PC-3 (cell line): ENCODE results near the gene MANF. TPM values are rescaled to one million over a fixed set of nuclear protein-coding genes. Genes with fewer than 3 reads are reported as not detected.
"Not testable (repeated sequence)": the region's sequence is repeated elsewhere in the genome, so short reads cannot be mapped to it uniquely, and the experiment has no call there.

Experiments used
- ATAC-seq: fragments of 200-7000 bp; cut with Tn5 transposase; 2 replicates; pipeline ENCODE4 v1.9.1; 2020; ENCODE audit warnings: mild to moderate bottlenecking, moderate library complexity
- BruUV-seq: library from RNA; stranded (reverse); fragments of 400-500 nt; replicated peaks from 2 replicates; lab custom pipeline; 2021; lab: Mats Ljungman, UMichigan
- CTCF ChIA-PET: fragments of 300-600 bp; sonication (Branson Sonifier 250); formaldehyde crosslinking; loops from one replicate; lab custom pipeline; 2022; ENCODE audit warnings: antibody characterized with exemption; lab: Charles Lee
- POLR2A ChIA-PET: fragments of 300-600 bp; sonication (Branson Sonifier 250); formaldehyde crosslinking; loops from one replicate; lab custom pipeline; 2022; ENCODE audit warnings: antibody characterized with exemption; ENCODE audit not compliant: unreplicated experiment; lab: Charles Lee
- DNase-seq: peaks from one replicate; pipeline ENCODE4 v3.0.0-alpha.2; 2015
- H2AFZ ChIP-seq: fragments of 300-600 bp; sonication (generic); 2 replicates; pipeline ENCODE4 v1.6.0; 2016; ENCODE audit warnings: antibody characterized with exemption, low read length
- H3F3A ChIP-seq: fragments of 300-600 bp; sonication (generic); one replicate; pipeline ENCODE4 v1.6.0; 2017; ENCODE audit warnings: antibody characterized with exemption, low read length, control low read depth, mild to moderate bottlenecking; ENCODE audit not compliant: unreplicated experiment
- H3K27ac ChIP-seq: fragments of 300-600 bp; sonication (generic); 2 replicates; pipeline ENCODE4 v1.5.1; 2016; ENCODE audit warnings: mild to moderate bottlenecking, low read length
- H3K27me3 ChIP-seq: fragments of 300-600 bp; sonication (generic); 2 replicates; pipeline ENCODE4 v1.6.1; 2016; ENCODE audit warnings: low read length, mixed read lengths
- H3K36me3 ChIP-seq: fragments of 300-600 bp; sonication (generic); 2 replicates; pipeline ENCODE4 v1.6.1; 2016; ENCODE audit warnings: low read depth, mixed run types, low read length, mixed read lengths
- H3K4me1 ChIP-seq: fragments of 300-600 bp; sonication (generic); 2 replicates; pipeline ENCODE4 v1.5.1; 2016; ENCODE audit warnings: low read length; ENCODE audit not compliant: insufficient read depth
- H3K4me2 ChIP-seq: fragments of 300-600 bp; sonication (generic); 2 replicates; pipeline ENCODE4 v1.6.0; 2016; ENCODE audit warnings: low read length
- H3K4me3 ChIP-seq: fragments of 300-600 bp; sonication (generic); 2 replicates; pipeline ENCODE4 v1.5.1; 2016; ENCODE audit warnings: mild to moderate bottlenecking, low read length, mixed read lengths
- H3K79me2 ChIP-seq: fragments of 300-600 bp; sonication (generic); 2 replicates; pipeline ENCODE4 v1.6.1; 2017; ENCODE audit warnings: low read length, mixed read lengths
- H3K9ac ChIP-seq: fragments of 300-600 bp; sonication (generic); 2 replicates; pipeline ENCODE4 v1.6.0; 2016; ENCODE audit warnings: mild to moderate bottlenecking, low read length
- H3K9me2 ChIP-seq: fragments of 300-600 bp; sonication (generic); replicated peaks from 2 replicates; pipeline ENCODE4 v1.6.1; 2016; ENCODE audit warnings: mixed run types, low read length, mixed read lengths
- H3K9me3 ChIP-seq: fragments of 300-600 bp; sonication (generic); 2 replicates; pipeline ENCODE4 v1.6.1; 2016; ENCODE audit warnings: low read length, mixed read lengths
- H4K20me1 ChIP-seq: fragments of 300-600 bp; sonication (generic); 2 replicates; pipeline ENCODE4 v1.6.1; 2016; ENCODE audit warnings: low read length, mixed read lengths
- EZH2 ChIP-seq: fragments of 300-600 bp; sonication (generic); IDR thresholded peaks from one replicate; pipeline ENCODE4 v1.6.1; 2017; ENCODE audit warnings: antibody characterized with exemption, mild to moderate bottlenecking, low read length; ENCODE audit not compliant: unreplicated experiment
- EZH2phosphoT487 ChIP-seq: fragments of 300-600 bp; sonication (generic); IDR thresholded peaks from 2 replicates; pipeline ENCODE4 v1.6.1; 2018; ENCODE audit warnings: mild to moderate bottlenecking, antibody characterized with exemption, low read length, borderline replicate concordance
- intact Hi-C: fragments of 100-400 bp; cut with micrococcal nuclease; formaldehyde crosslinking; loops from 2 replicates; pipeline ENCODE4 v1.9.0; 2023
- total RNA-seq: library from RNA; depleted of rRNA; stranded (reverse); fragments of >200 nt; gene quantifications from 2 replicates; pipeline ENCODE4 v1.2.3, GENCODE V29; 2014
- TF ChIP-seq, protein P1 (sequence below): fragments of 300-600 bp; sonication (generic); conservative IDR thresholded peaks from 2 replicates; pipeline ENCODE4 v1.5.1; 2017; ENCODE audit warnings: antibody characterized with exemption, low read depth, mild to moderate bottlenecking, low read length

Gene MANF
- total RNA-seq, 1 experiment from 2014 or later, result 200 TPM

DNA sequence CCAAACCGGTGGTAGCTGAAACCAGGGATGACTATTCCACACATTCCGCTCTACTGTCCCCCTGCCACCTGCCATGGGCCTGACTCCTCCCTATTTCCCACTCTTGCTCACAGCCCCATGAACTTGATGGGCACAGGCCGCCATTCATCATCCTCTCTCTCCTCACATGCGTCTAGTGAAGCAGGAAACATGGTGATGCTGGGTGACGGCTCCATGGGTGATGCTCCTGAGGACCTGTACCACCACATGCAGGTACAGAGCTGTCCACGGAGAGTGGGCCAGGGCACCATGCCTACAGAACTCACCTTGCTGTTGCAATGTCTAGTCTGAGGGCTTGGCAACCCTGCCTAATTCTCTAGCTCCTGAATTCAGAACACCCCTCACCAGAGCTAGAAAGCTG lies 23.3 kb upstream of the MANF start:
- Histone ChIP-seq H3K9me2 (no peaks in the 10 kb centered on the region), H3K27ac (no peak overlapping the region), H3K79me2 (no peaks in the 10 kb centered on the region), H3K4me3 (no peak overlapping the region), H4K20me1 (no peaks in the 10 kb centered on the region), H3K27me3 (peaks cover 21% of the 10 kb centered on the region), H3K9me3 (no peaks in the 10 kb centered on the region), H3K36me3 (no peaks in the 10 kb centered on the region), H3K4me2 (no peak overlapping the region), H3K9ac (no peak overlapping the region), H2AFZ (no peak overlapping the region), H3F3A (no peaks in the 10 kb centered on the region), H3K4me1 (no peaks in the 10 kb centered on the region)
- ChIA-PET POLR2A (no interaction called here), CTCF (no interaction called here)
- no TSS peak for BruUV-seq
- no peak for ATAC-seq
- intact Hi-C loops, result no loop called here
- no peak for TF ChIP-seq EZH2
- TF ChIP-seq, protein P1, sequence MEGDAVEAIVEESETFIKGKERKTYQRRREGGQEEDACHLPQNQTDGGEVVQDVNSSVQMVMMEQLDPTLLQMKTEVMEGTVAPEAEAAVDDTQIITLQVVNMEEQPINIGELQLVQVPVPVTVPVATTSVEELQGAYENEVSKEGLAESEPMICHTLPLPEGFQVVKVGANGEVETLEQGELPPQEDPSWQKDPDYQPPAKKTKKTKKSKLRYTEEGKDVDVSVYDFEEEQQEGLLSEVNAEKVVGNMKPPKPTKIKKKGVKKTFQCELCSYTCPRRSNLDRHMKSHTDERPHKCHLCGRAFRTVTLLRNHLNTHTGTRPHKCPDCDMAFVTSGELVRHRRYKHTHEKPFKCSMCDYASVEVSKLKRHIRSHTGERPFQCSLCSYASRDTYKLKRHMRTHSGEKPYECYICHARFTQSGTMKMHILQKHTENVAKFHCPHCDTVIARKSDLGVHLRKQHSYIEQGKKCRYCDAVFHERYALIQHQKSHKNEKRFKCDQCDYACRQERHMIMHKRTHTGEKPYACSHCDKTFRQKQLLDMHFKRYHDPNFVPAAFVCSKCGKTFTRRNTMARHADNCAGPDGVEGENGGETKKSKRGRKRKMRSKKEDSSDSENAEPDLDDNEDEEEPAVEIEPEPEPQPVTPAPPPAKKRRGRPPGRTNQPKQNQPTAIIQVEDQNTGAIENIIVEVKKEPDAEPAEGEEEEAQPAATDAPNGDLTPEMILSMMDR, result no peak
- no peak for TF ChIP-seq EZH2phosphoT487
- no peak for DNase-seq

DNA sequence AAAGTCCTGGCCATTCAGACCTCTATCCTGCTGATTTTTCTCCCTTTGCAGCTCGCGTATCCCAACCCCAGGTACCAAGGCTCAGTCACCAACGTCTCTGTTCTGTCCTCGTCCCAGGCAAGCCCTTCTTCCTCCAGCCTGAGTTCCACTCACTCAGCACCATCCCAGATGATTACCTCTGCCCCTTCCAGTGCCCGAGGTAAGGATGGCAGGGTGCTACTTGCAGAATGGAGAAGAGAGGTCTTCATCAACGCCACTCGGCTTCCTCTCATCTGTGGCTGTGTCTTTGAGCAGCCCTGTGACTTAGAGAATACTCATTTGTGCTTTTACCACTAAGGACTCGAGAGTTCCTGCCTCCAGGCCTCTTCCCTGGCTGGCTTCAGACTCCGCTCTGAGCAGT lies 22.6 kb upstream of the MANF start:
- H4K20me1 ChIP-seq, result no peaks in the 10 kb centered on the region
- no peaks in the 10 kb centered on the region for H3F3A ChIP-seq
- no peak for DNase-seq
- no peak overlapping the region for H3K27ac ChIP-seq
- H3K27me3 ChIP-seq, result peaks cover 21% of the 10 kb centered on the region
- intact Hi-C loops, result no loop called here
- H2AFZ ChIP-seq, result no peak overlapping the region
- TF ChIP-seq EZH2, result no peak
- TF ChIP-seq, protein P1, result no peak
- no peak for TF ChIP-seq EZH2phosphoT487
- no peaks in the 10 kb centered on the region for H3K9me3 ChIP-seq
- H3K4me1 ChIP-seq, result no peaks in the 10 kb centered on the region
- no peak overlapping the region for H3K4me3 ChIP-seq
- ChIA-PET POLR2A (no interaction called here), CTCF (no interaction called here)
- no peaks in the 10 kb centered on the region for H3K79me2 ChIP-seq
- H3K9me2 ChIP-seq, result no peaks in the 10 kb centered on the region
- H3K9ac ChIP-seq, result no peak overlapping the region
- no peaks in the 10 kb centered on the region for H3K36me3 ChIP-seq
- H3K4me2 ChIP-seq, result no peak overlapping the region
- BruUV-seq, result no TSS peak
- ATAC-seq, result no peak

DNA sequence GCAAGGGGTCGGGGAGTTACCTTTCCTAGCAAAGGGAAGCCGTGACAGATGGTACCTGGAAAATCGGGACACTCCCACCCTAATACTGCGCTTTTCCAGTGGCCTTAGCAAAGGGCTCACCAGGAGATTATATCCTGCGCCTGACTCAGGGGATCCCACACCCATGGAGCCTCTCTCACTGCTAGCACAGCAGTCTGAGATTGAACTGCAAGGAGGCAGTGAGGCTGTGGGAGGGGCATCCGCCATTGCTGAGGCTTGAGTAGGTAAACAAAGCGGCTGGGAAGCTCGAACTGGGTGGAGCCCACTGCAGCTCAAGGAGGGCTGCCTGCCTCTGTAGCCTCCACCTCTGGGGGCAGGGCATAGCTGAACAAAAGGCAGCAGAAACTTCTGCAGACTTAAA lies 16.8 kb upstream of the MANF start:
- BruUV-seq, DNase-seq, H3K4me2 ChIP-seq, H3K4me3 ChIP-seq, H2AFZ ChIP-seq, intact Hi-C loops, H3K4me1 ChIP-seq, H3K79me2 ChIP-seq, H3K27me3 ChIP-seq, POLR2A ChIA-PET, H4K20me1 ChIP-seq, H3K27ac ChIP-seq, H3K9me2 ChIP-seq, H3K36me3 ChIP-seq, H3K9ac ChIP-seq, H3F3A ChIP-seq, H3K9me3 ChIP-seq, ATAC-seq, CTCF ChIA-PET: not testable (repeated sequence)
